Tibial nerve (tissue), 4 donors: ENCODE data around the gene DHRS2. TPM values are rescaled to one million over a fixed set of nuclear protein-coding genes. Genes with fewer than 3 reads are reported as not detected.

Experiments used
- DNase-seq, 2 donors: peaks; one replicate each; pipeline ENCODE4 v3.0.0-alpha.2; 2019; ENCODE audit warnings: low spot score in 2 of 2
- H3K27ac ChIP-seq, 4 donors: fragments of 200-600 bp; sonication (generic) in 3 of 4; one replicate each; pipeline ENCODE4 v1.5.1; 2017 to 2019; ENCODE audit warnings: mild to moderate bottlenecking in 1 of 4
- H3K27me3 ChIP-seq, 2 donors: fragments of 200-600 bp; sonication (generic) in 1 of 2; one replicate each; pipeline versions ENCODE4 v1.5.1 to v1.6.0; 2017 to 2019
- H3K36me3 ChIP-seq, 3 donors: fragments of 200-600 bp; sonication (generic); one replicate each; pipeline ENCODE4 v1.5.1; 2018 to 2019
- H3K4me1 ChIP-seq, 4 donors: fragments of 200-600 bp; sonication (generic) in 3 of 4; one replicate each; pipeline ENCODE4 v1.5.1; 2017 to 2019
- H3K4me3 ChIP-seq, 4 donors: fragments of 200-600 bp; sonication (generic) in 3 of 4; one replicate each; pipeline ENCODE4 v1.5.1; 2017 to 2019; ENCODE audit warnings: mild to moderate bottlenecking in 1 of 4, moderate library complexity in 1 of 4
- H3K9me3 ChIP-seq, 4 donors: fragments of 200-600 bp; sonication (generic) in 3 of 4; one replicate each; pipeline ENCODE4 v1.5.1; 2017 to 2019
- CTCF ChIP-seq, 5 experiments: fragments of 200-600 bp in 3 of 5; fragments of 450-650 bp in 2 of 5; sonication (generic) in 3 of 5; IDR thresholded peaks; one replicate each; pipeline ENCODE4 v1.5.1; 2016 to 2019; ENCODE audit warnings: antibody characterized with exemption in 5 of 5, mild to moderate bottlenecking in 3 of 5, moderate library complexity in 2 of 5
- EP300 ChIP-seq, 2 donors: sonication (generic); formaldehyde crosslinking; IDR thresholded peaks; one replicate each; pipeline ENCODE4 v1.6.1; 2017; ENCODE audit warnings: antibody characterized with exemption in 2 of 2, mild to moderate bottlenecking in 1 of 2
- POLR2A ChIP-seq, 2 donors: fragments of 450-650 bp; IDR thresholded peaks; one replicate each; pipeline ENCODE4 v1.6.1; 2017; ENCODE audit warnings: antibody characterized with exemption in 2 of 2, mild to moderate bottlenecking in 2 of 2, moderate library complexity in 2 of 2
- WGBS, 2 donors: methylation state at CpG; one replicate each; pipeline ENCODE4 v1.1.5; 2018; 5-methylcytosine and 5-hydroxymethylcytosine counted together
- total RNA-seq, 4 donors: library from RNA; depleted of rRNA; stranded (reverse); fragments of >200 nt; gene quantifications; one replicate each; pipeline ENCODE4 v1.1.0, GENCODE V29; 2016

The DHRS2 gene
- total RNA-seq, 4 donors from 2014 or later = 0.90 TPM; not detected in 3

DNA sequence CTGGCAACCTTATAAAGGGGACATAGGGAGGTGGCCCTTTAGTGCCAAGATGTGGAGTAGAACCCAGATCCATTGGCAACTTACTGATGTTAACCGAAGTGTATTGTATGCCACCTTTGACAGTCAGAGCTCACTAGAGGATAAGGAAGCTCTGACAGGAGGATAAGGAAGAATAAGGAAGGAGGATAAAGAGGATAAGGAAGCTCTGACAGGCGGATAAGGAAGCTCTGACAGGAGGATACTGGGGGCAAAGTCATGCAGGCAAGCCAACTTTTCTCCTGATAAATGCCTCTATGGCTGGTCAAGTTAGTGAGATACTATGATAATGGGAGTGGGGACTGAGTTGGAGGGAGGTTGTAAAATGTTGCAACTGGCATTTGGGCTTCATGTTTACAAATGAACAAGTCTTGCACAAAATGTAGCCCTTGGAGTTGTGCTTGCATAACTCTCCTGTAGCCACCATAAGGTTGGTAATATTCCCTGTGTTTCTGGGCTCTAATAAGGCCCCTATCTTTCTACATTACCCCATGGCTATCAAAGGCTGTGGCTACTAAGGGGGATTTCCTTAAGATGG lies 17.7 kb upstream of the DHRS2 start:
- TF ChIP-seq POLR2A (IDR thresholded peaks at IDR 0.05) (no peak), CTCF (IDR thresholded peaks at IDR 0.05) (no peak), EP300 (IDR thresholded peaks at IDR 0.05) (no peak)
- H3K9me3 ChIP-seq = no peaks in the 10 kb centered on the region
- no peaks in the 10 kb centered on the region for H3K4me1 ChIP-seq
- no peaks in the 10 kb centered on the region for H3K27me3 ChIP-seq
- H3K4me3 ChIP-seq = no peak overlapping the region
- no peaks in the 10 kb centered on the region for H3K36me3 ChIP-seq
- H3K27ac ChIP-seq = no peak overlapping the region
- no peak for DNase-seq
- 75 to 82% methylated on average over 2 of the region's 2 CpGs for WGBS, 2 donors

DNA sequence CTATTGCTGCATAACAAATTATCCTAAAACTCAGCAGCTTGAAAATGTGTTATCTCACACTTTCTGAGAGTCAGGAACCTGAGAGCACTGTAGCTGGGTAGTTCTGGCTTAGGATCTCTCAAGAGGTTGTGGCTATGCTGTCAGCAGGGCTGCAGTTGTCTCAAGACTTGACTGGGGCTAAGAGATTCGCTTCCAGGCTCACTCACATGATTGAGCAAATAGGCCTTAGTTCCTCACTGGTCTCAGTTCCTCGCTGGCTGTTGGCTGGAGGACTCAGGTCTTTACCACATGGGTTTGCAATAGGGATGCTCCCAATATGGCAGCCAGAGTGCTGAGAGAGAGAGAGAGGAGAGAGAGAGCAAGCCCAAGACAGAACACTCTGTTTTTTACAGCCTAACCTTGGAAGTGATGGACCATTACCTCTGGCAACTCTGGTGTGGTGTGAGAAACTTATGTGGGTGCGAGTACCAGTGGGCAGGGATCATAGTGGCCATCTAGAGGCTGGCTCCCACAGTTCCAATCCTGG lies 15.9 kb upstream of the DHRS2 start:
- no peak for TF ChIP-seq EP300 (IDR thresholded peaks at IDR 0.05)
- TF ChIP-seq CTCF (IDR thresholded peaks at IDR 0.05) = no peak
- no peak for TF ChIP-seq POLR2A (IDR thresholded peaks at IDR 0.05)
- Histone ChIP-seq H3K4me3 (no peak overlapping the region), H3K27me3 (no peaks in the 10 kb centered on the region), H3K4me1 (no peaks in the 10 kb centered on the region), H3K36me3 (no peaks in the 10 kb centered on the region), H3K9me3 (peaks cover 0 to 14% (median 0%) of the 10 kb centered on the region in 4 donors), H3K27ac (no peak overlapping the region)
- DNase-seq = no peak
- WGBS, 2 donors = 51 to 63% methylated on average over 2 to 3 of the region's 3 CpGs

- 57 to 69% methylated on average over 6 of the region's 6 CpGs for WGBS, 2 donors
- Histone ChIP-seq H3K4me1 (no peaks in the 10 kb centered on the region), H3K27ac (no peak overlapping the region), H3K4me3 (no peak overlapping the region), H3K36me3 (no peaks in the 10 kb centered on the region), H3K27me3 (no peaks in the 10 kb centered on the region), H3K9me3 (peaks cover 0 to 14% (median 0%) of the 10 kb centered on the region in 4 donors)
- no peak for TF ChIP-seq EP300 (IDR thresholded peaks at IDR 0.05)
- TF ChIP-seq CTCF (IDR thresholded peaks at IDR 0.05) = no peak
- TF ChIP-seq POLR2A (IDR thresholded peaks at IDR 0.05) = no peak
- no peak for DNase-seq
Measured at GRCh38 chr14:23621204-23621931, 14.8 kb upstream of the DHRS2 start.

- H3K4me3 ChIP-seq = no peak overlapping the region
- peaks cover 0 to 14% (median 0%) of the 10 kb centered on the region in 4 donors for H3K9me3 ChIP-seq
- H3K27me3 ChIP-seq = no peaks in the 10 kb centered on the region
- no peaks in the 10 kb centered on the region for H3K4me1 ChIP-seq
- TF ChIP-seq CTCF (IDR thresholded peaks at IDR 0.05) (no peak), POLR2A (IDR thresholded peaks at IDR 0.05) (no peak), EP300 (IDR thresholded peaks at IDR 0.05) (no peak)
- no peak for DNase-seq
- H3K36me3 ChIP-seq = no peaks in the 10 kb centered on the region
- H3K27ac ChIP-seq = no peak overlapping the region
- WGBS, 2 donors = 78 to 79% methylated on average over 4 of the region's 4 CpGs
Measured at GRCh38 chr14:23621932-23622730, 14.0 kb upstream of the DHRS2 start.
